ENCODE measurements around the gene MYO19.
"Not testable (repeated sequence)": the region's sequence is repeated elsewhere in the genome, so short reads cannot be mapped to it uniquely, and the experiment has no call there.

Gene MYO19

GRCh38 chr17:36461330-36462110, 73.1 kb downstream of the MYO19 start:
- DNase-seq (ENCODE audit: low read depth), result no peak

GRCh38 chr17:36460265-36460937, 74.3 kb downstream of the MYO19 start:
- no peak for DNase-seq (ENCODE audit: low read depth)

GRCh38 chr17:36459601-36460000, 75.1 kb downstream of the MYO19 start:
- DNase-seq (ENCODE audit: low read depth), result no peak

- no peak for DNase-seq (ENCODE audit: low read depth)
Observed at GRCh38 chr17:36459045-36459444, 75.6 kb downstream of the MYO19 start.

GRCh38 chr17:36457701-36458100, 77.0 kb downstream of the MYO19 start:
- DNase-seq (ENCODE audit: low read depth), result not testable (repeated sequence)

GRCh38 chr17:36452888-36453287, 81.8 kb downstream of the MYO19 start:
- DNase-seq (ENCODE audit: low read depth), result not testable (repeated sequence)

- not testable (repeated sequence) for DNase-seq (ENCODE audit: low read depth)
Observed at GRCh38 chr17:36449997-36450396, 84.7 kb downstream of the MYO19 start.

Measured in stimulated activated CD8-positive, alpha-beta memory T cell treated with anti-CD3 and anti-CD28 coated beads, Interleukin-12 subunit alpha, Interleukin-12 subunit beta, amount 100 ng/mL, for 4 hours (primary cell).